ENCODE results near the gene USP40. TPM values are rescaled to one million over a fixed set of nuclear protein-coding genes. Genes with fewer than 3 reads are reported as not detected.

The USP40 gene
- total and polyA plus RNA-seq, 2 of the 8 experiments (the other 6 are each of a cell fraction or from before 2014, with no cell fraction given): 12.0 to 15.7 TPM

GRCh38 chr2:233490831-233491230 is 75.8 kb downstream of the USP40 start:
- no peaks in the 10 kb centered on the region for H3K27me3 ChIP-seq (replicated peaks in 1 of 4; ENCODE audit: control insufficient read depth in 3 of 4, extremely low read depth in 1 of 4, insufficient read depth in 3 of 4, low read length in 3 of 4)
- no peaks in the 10 kb centered on the region for H3K79me1 ChIP-seq (ENCODE audit: low read depth, low read length)
- no peak overlapping the region for H2BK120ac ChIP-seq (replicated peaks; ENCODE audit: low read depth, low read length)
- no peaks in the 10 kb centered on the region for H3K9me3 ChIP-seq (ENCODE audit: insufficient read depth in 2 of 2, low read depth in 1 of 2, low read length in 1 of 2)
- H3K14ac ChIP-seq (ENCODE audit: insufficient read length): no peak overlapping the region
- no peak overlapping the region for H3K56ac ChIP-seq (replicated peaks; ENCODE audit: insufficient read length, low read depth, low read length)
- H3K4me1 ChIP-seq (replicated peaks in 1 of 4; ENCODE audit: control insufficient read depth in 3 of 4, insufficient read depth in 4 of 4, low read length in 3 of 4): no peaks in the 10 kb centered on the region
- H2BK12ac ChIP-seq (ENCODE audit: low read depth, low read length): no peak overlapping the region
- H2BK20ac ChIP-seq (ENCODE audit: low read length): no peak overlapping the region
- H4K91ac ChIP-seq (replicated peaks; ENCODE audit: insufficient read length, low read length): no peak overlapping the region
- H2BK5ac ChIP-seq (ENCODE audit: low read depth, low read length): no peak overlapping the region
- no peak overlapping the region for H3K23ac ChIP-seq (ENCODE audit: insufficient read length)
- H4K20me1 ChIP-seq (replicated peaks in 1 of 2; ENCODE audit: control insufficient read depth in 1 of 2, insufficient read depth in 2 of 2, low read length in 2 of 2): no peaks in the 10 kb centered on the region
- ChIA-PET CTCF (ENCODE audit: partially characterized antibody) (no interaction called here), POLR2A (ENCODE audit: partially characterized antibody) (no interaction called here)
- no peak overlapping the region for H4K8ac ChIP-seq (ENCODE audit: extremely low read depth, insufficient read depth, low read length)
- DNase-seq (ENCODE audit: low read depth in 1 of 2, low spot score in 2 of 2) (no peak), FAIRE-seq (no peak)
- H3K27ac ChIP-seq (ENCODE audit: low read depth, low read length): no peak overlapping the region
- WGBS, 2 experiments (ENCODE audit: extremely low coverage in 1 of 2, insufficient coverage in 1 of 2, insufficient read length in 1 of 2, insufficient replicate concordance in 2 of 2, low coverage in 1 of 2, low lambda C conversion rate in 2 of 2, missing lambda C conversion rate in 1 of 2): 92% methylated on average over 7 of the region's 7 CpGs; no CpG with 5 or more reads in 1 of the 2 experiments
- TF ChIP-seq SP1 (IDR thresholded peaks at IDR 0.05; ENCODE audit: low read depth, low read length): no peak
- TF ChIP-seq CTBP2 (IDR thresholded peaks at IDR 0.05; ENCODE audit: borderline replicate concordance, insufficient read depth, insufficient read length, low read length): no peak
- TF ChIP-seq ATF2 (IDR thresholded peaks at IDR 0.05; ENCODE audit: low read length): no peak
- no peak overlapping the region for H2AFZ ChIP-seq (ENCODE audit: low read length)
- H3K36me3 ChIP-seq (ENCODE audit: control insufficient read depth in 2 of 4, insufficient read depth in 4 of 4, low read length in 3 of 4): no peaks in the 10 kb centered on the region; a peak in 1 of 8 replicates
- H3K79me2 ChIP-seq (ENCODE audit: control insufficient read depth in 1 of 2, insufficient read depth in 2 of 2, low read length in 2 of 2): no peaks in the 10 kb centered on the region
- no peak overlapping the region for H2BK15ac ChIP-seq (ENCODE audit: low read length)
- no peak overlapping the region for H3K4me3 ChIP-seq (ENCODE audit: extremely low read depth in 1 of 4, insufficient read depth in 2 of 4, low read depth in 3 of 4, low read length in 4 of 4)
- H2AK5ac ChIP-seq (ENCODE audit: low read depth, low read length): no peak overlapping the region
- no peak overlapping the region for H3K4ac ChIP-seq (replicated peaks; ENCODE audit: insufficient read length, low read depth, low read length)
- no peak overlapping the region for H3K9ac ChIP-seq (replicated peaks in 1 of 4; ENCODE audit: extremely low read depth in 1 of 4, low read depth in 3 of 4, low read length in 3 of 4)
- no peaks in the 10 kb centered on the region for H3K23me2 ChIP-seq (ENCODE audit: low read depth, low read length)
- H3K18ac ChIP-seq (ENCODE audit: extremely low read depth, low read length): no peak overlapping the region
- no peak overlapping the region for H3K4me2 ChIP-seq (ENCODE audit: insufficient read depth in 1 of 2, low read depth in 2 of 2, low read length in 2 of 2)
- no peak overlapping the region for H4K5ac ChIP-seq (ENCODE audit: insufficient read length, low read depth, low read length)
